ENCODE data around the gene VPS13C.
A peak's percentile ranks its signal among the peaks of the same experiment; 100 is the strongest.
"Not testable (repeated sequence)": the region's sequence is repeated elsewhere in the genome, so short reads cannot be mapped to it uniquely, and the experiment has no call there.

Gene VPS13C

DNA sequence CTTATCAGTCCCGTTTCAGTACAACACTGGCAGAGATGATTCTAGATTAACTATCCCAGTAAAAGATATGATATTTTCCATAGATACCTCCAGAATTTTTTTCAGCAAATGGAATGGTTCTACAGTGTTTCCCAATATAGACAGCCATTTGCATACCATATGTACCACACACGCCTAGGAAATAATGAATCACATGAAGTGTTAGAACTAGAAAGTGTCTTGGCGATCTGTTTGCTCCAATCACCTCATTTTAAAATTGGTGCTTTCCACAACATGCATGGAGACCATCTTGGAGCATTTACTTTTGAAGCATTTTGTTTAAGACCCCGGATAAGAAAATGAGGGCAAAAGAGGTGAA, 8.5 kb upstream of the VPS13C start:
- DNase-seq, result no peak

GRCh38 chr15:62068071-62068809, 8.0 kb upstream of the VPS13C start:
- DNase-seq, result no peak

GRCh38 chr15:62067448-62068044, 7.3 kb upstream of the VPS13C start:
- no peak for DNase-seq

DNA sequence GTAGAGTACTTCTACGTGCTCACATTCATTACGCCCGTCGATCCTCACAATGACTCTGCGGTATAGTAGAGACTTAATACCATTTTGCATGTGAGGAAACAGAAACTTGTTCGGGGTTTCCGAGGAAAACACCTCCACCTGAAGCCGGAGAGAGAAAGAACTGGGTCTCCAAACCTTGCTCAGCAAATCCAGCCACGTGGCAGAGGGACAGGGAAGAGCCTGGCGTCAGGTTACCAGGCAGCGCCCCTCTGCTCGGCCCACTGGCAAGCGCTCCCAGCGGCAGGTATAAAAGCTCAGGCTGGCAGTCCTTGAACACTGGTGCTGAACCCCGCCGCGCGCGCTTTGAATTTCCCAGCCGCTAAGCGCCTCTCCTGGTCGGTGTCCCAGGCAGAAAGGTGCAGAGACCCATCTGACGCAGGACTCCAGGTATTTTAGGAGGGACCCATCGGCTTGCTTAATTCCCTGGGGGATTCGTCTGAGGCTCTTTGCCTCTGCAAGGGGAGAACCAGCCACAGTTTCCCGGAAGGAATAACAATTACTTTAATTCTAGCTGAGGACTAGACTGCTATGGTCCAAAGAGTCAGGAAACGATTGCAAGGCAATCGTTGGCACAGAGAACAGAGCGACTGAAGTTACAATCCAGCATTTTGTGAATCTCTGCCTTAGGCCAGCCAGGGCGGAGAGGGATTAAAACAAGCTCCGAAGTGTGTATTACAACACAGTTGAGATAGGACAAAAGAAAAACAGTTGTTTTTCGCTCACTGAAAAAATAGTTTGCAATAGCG, 6.6 kb upstream of the VPS13C start, which contains the start of gene C2CD4A:
Gene C2CD4A, plus strand, starts transcription at position 315 of the 785 bp plus-strand sequence. CDS start 637 bp downstream, outside the sequence.
- peak; percentile 39 for DNase-seq

- peak; percentile 77 for DNase-seq
Observed at GRCh38 chr15:62063825-62064635, 3.8 kb upstream of the VPS13C start.

DNA sequence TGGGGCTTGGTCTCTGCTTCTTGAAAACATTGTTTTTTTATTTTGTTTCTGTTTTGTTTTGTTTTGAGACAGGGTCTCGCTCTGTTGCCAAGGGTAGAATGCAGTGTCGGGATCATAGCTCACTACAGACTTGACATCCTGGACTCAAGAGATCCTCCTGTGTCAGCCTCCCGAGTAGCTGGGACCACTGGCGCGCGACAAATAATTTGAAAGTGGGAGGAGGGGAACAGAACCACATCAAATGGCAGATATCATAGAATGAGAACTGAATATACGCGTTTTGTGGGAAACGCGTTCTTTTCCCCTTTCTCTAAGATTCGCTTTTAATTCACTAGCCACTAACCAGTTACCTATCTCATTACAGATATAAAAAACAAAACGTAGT, 641 bp upstream of the VPS13C start:
- DNase-seq, result no peak

DNA sequence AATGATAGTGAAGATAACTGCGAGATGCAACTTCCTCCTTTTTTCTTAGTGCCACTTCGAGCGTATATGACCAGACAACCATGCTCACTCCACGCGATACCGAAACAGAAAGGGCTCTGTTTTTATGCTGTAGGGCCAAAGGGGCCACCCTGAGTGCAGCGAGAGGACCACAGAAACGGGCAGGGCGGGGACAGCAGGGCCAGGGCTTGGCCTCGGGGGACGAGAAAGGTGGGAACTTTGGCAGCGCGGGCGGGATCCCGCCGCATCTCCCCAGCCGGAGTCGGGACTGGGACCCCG, 483 bp downstream of the VPS13C start:
- DNase-seq, result peak; percentile 42

DNA sequence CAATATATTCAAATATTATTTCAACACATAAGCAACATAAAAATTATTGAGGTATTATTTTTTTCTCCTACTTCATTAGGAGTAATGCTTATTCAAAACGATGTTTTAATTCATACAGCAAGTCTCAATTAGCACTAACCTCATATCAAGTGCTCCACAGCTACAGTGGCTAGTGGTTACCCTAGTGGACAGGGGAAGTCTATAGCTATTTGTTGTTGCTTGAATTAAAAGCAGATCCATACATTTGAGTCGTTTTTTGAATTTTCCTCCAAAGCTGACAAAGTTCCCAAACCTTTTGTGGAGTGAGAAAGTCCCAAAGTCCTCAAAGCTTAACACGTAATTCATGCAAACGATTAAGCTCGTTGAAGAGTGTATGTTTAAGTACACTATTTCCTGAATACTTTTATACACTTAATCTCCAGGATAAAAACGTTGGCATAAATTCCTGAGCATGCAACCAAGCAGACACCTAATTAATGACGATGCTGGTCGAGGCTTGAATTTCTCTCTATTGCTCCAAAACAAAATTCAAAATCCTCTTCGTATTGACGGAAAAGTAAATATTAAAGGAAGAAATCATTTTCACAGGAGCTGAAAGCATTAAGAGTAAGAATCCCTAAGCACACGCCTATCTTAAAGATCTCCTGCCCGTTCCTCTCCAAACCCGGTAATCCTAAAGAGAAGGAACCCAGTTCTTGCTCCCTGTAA, 985 bp downstream of the VPS13C start:
- no peak for DNase-seq

- no peak for DNase-seq
Observed at GRCh38 chr15:62058327-62059028, 1.8 kb downstream of the VPS13C start.

- no peak for DNase-seq
Observed at GRCh38 chr15:62057341-62057980, 2.8 kb downstream of the VPS13C start.

DNA sequence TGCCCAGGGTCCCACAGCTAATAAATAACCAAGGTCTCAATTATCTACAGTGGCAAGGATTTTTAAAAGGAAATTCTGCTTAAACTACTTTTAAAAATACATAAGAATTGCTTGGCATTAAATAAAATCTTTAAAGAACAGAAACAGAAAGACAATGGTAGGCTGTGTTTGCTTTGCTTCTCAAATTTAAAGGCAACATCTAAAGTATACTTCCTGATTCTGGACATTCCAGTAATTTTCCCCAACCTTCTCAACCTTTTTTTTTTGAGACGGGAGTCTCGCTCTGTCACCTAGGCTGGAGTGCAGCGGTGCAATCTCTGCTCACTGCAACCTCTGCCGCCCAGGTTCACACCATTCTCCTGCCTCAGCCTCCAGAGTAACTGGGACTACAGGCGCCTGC, 5.3 kb downstream of the VPS13C start:
- no peak for DNase-seq

- no peak for DNase-seq
Observed at GRCh38 chr15:62053439-62054085, 6.7 kb downstream of the VPS13C start.

DNA sequence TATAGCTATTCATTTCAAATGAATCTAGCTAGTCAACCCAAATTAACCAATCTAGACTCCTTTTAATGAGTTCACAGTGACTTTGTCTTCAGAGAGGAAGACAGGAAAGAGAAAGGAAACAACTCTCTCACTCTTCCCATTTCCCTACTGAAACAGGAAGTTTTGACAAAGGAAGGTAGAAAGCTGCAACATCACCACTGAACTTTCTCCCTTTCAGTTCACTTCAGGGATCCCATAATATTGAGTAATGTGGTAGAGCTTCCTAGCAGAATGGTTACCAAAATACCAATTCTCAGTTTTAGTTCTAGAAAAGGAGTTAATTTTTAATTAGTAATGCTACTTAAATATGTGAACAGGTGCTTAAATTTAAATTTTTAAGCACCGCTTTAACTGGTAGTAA, 7.5 kb downstream of the VPS13C start:
- no peak for DNase-seq

DNA sequence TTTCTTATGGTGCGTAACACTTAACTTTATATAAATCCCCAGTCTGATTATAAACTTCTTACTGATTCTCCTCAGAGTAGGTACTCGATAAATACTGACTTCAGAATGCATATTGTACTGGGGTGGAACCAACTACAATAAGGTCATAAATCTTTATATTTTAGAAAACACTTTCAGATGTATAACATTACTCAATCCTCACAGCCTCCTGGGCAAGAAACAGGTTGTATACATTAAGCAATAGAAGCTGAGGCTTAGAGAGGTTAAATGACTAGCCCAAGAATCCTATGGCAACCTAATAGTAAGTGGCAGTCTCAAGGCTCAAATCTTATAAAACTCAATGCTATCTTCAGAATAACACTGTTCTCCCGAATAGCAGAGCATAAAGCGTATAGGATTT, 9.1 kb downstream of the VPS13C start:
- DNase-seq, result no peak

- DNase-seq, result no peak
Observed at GRCh38 chr15:62050115-62050514, 10.1 kb downstream of the VPS13C start.

DNA sequence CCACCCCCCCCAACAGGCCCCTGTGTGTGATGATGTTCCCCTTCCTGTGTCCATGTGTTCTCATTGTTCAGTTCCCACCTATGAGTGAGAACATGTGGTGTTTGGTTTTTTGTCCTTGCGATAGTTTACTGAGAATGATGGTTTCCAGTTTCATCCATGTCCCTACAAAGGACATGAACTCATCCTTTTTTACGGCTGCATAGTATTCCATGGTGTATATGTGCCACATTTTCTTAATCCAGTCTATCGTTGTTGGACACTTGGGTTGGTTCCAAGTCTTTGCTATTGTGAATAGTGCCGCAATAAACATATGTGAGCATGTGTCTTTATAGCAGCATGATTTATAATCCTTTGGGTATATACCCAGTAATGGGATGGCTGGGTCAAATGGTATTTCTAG, 12.0 kb downstream of the VPS13C start:
- DNase-seq, result not testable (repeated sequence)

GRCh38 chr15:62047282-62047827, 12.9 kb downstream of the VPS13C start:
- DNase-seq, result no peak

GRCh38 chr15:62046078-62046743, 14.0 kb downstream of the VPS13C start:
- DNase-seq, result no peak

DNA sequence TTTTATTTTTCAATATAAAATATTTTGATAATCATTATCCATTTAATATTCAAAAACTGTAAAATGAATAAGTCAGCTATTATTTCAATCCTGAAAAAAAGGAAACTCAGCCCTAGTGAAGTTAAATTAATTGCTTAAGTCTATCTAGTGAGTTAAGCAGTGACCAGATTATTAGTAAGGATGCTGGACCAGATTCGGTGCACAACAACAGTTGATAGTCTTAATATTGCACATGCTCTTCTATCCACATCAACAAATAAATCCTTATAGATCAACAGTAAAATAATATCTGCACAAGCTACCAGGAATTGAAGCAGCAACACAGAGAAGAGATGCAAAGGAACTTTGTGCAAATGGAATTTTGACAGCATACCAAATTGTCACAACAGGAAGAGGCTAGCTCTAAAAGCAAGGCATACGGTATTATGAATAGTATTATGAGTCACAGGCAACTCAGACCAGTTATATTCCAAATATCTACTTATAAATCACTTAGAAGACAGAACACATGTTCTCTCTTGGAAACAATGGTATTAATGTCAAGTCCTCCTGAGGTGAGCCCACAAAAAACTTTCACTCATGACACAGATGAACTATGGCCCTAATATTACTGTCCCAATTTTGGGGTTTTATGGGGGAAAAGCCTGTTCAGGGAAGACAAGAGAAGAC, 24.9 kb downstream of the VPS13C start:
- DNase-seq, result peak; percentile 56

All from NCI-H226 (cell line).